CD4-positive, alpha-beta T cell (primary cell): ENCODE measurements around the gene PMM2. TPM values are rescaled to one million over a fixed set of nuclear protein-coding genes. Genes with fewer than 3 reads are reported as not detected.

ENCODE experiments used
- ATAC-seq: fragments of 200-7000 bp; cut with Tn5 transposase; one replicate; pipeline ENCODE4 v1.10.0; 2022; ENCODE audit warnings: mild to moderate bottlenecking; ENCODE audit not compliant: poor library complexity
- CTCF ChIA-PET: fragments of 350-600 bp; sonication (Branson Sonifier 250); formaldehyde crosslinking; loops from one replicate; lab custom pipeline; 2021; ENCODE audit warnings: antibody characterized with exemption, inconsistent platforms; lab: Charles Lee
- POLR2A ChIA-PET: fragments of 350-600 bp; sonication (Branson Sonifier 250); formaldehyde crosslinking; loops from one replicate; lab custom pipeline; 2021; ENCODE audit warnings: antibody characterized with exemption, inconsistent platforms; lab: Charles Lee
- DNase-seq, 14 experiments: peaks; one replicate each; pipeline ENCODE4 v3.0.0-alpha.2; 2013 to 2020; ENCODE audit warnings: mixed read lengths in 2 of 14
- H3K27ac ChIP-seq, 2 donors: one replicate each; pipeline versions ENCODE4 v1.5.1 to v1.7.0; 2013; ENCODE audit warnings: low read length in 2 of 2, low read depth in 1 of 2, mild to moderate bottlenecking in 1 of 2
- H3K27me3 ChIP-seq, 2 experiments: 1 replicate in 1 of 2; 2 replicates in 1 of 2; pipeline versions ENCODE4 v1.6.1 to v1.7.0; 2013; ENCODE audit warnings: low read length in 2 of 2, control low read depth in 1 of 2, mild to moderate bottlenecking in 1 of 2, moderate library complexity in 1 of 2; ENCODE audit not compliant: insufficient read depth in 2 of 2, control insufficient read depth in 1 of 2
- H3K36me3 ChIP-seq: one replicate; pipeline ENCODE4 v1.6.1; 2013; ENCODE audit warnings: low read length, control low read depth; ENCODE audit not compliant: insufficient read depth
- H3K4me1 ChIP-seq: one replicate; pipeline ENCODE4 v1.6.1; 2013; ENCODE audit warnings: low read length, control low read depth; ENCODE audit not compliant: insufficient read depth
- H3K4me3 ChIP-seq: one replicate; pipeline ENCODE4 v1.5.1; 2013; ENCODE audit warnings: mild to moderate bottlenecking, low read length, moderate library complexity
- H3K9me3 ChIP-seq, 2 experiments: 1 replicate in 1 of 2; 2 replicates in 1 of 2; pipeline versions ENCODE4 v1.6.1 to v1.7.0; 2013; ENCODE audit warnings: low read length in 2 of 2, mild to moderate bottlenecking in 2 of 2, control low read depth in 1 of 2, moderate library complexity in 1 of 2; ENCODE audit not compliant: control insufficient read depth in 1 of 2, insufficient read depth in 1 of 2
- H3K27ac Mint-ChIP-seq: one replicate; pipeline ENCODE4 v1.8.0; 2020; ENCODE audit warnings: mixed read lengths
- H3K27me3 Mint-ChIP-seq: one replicate; pipeline ENCODE4 v1.8.0; 2021; ENCODE audit warnings: mixed read lengths
- H3K36me3 Mint-ChIP-seq: one replicate; pipeline ENCODE4 v1.8.0; 2021; ENCODE audit warnings: low read depth, mixed read lengths
- H3K4me1 Mint-ChIP-seq: one replicate; pipeline ENCODE4 v1.8.0; 2021; ENCODE audit warnings: low read depth, mixed read lengths
- H3K4me3 Mint-ChIP-seq: one replicate; pipeline ENCODE4 v1.8.0; 2020; ENCODE audit warnings: mild to moderate bottlenecking, mixed read lengths
- H3K9me3 Mint-ChIP-seq: one replicate; pipeline ENCODE4 v1.8.0; 2020; ENCODE audit warnings: mixed read lengths
- intact Hi-C, 2 experiments: fragments of 100-400 bp; cut with DNase I in 1 of 2; cut with micrococcal nuclease in 1 of 2; formaldehyde crosslinking; loops; one replicate each; pipeline versions ENCODE4 v1.15.1 to v1.9.0; 2023 to 2025; cut with DNase I, micrococcal nuclease
- total RNA-seq, 174 experiments: library from RNA in 2 of 174; stranded (reverse) in 2 of 174; gene quantifications; one replicate each; pipeline ENCODE4 v1.2.3 and lab custom pipeline; 2021 to 2026
- TF ChIP-seq, protein P1 (sequence below): fragments of 200-600 bp; IDR thresholded peaks from one replicate; pipeline ENCODE4 v1.8.0; 2022; ENCODE audit warnings: antibody characterized with exemption, mild to moderate bottlenecking

Gene PMM2
- total RNA-seq, 2 experiments from 2014 or later: 24.2 to 27.0 TPM

DNA sequence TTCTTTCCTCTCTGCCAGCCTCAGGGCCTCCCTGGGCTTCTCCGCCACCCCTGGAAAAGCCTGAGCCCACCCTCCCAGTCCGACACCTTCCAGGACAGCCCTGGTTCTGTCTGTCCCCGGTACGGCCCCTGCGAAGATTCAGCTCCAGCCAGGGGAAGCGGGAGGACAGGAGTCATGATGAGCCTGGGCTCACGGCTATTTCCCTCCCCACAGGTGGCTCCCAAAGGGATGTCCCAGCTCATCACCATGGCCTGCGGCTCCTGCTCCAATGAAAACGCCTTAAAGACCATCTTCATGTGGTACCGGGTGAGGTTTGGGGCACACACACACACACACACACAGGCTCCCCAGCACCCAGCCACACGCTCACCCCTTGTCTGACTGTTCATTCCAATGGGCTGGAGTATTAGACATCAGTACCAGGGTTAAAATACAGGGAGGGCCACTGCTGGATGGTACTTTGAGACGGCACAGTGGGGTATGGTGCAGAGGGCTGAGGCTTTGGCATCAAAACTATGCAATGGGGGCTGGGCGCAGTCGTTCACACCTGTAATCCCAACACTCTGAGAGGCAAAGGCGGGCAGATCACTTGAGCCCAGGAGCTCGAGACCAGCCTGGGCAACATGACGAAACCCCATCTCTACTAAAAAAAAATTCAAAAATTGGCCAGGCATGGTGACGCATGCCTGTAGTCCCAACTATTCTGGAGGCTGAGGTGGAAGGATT, 33.0 kb upstream of the PMM2 start:
- TF ChIP-seq, protein P1, sequence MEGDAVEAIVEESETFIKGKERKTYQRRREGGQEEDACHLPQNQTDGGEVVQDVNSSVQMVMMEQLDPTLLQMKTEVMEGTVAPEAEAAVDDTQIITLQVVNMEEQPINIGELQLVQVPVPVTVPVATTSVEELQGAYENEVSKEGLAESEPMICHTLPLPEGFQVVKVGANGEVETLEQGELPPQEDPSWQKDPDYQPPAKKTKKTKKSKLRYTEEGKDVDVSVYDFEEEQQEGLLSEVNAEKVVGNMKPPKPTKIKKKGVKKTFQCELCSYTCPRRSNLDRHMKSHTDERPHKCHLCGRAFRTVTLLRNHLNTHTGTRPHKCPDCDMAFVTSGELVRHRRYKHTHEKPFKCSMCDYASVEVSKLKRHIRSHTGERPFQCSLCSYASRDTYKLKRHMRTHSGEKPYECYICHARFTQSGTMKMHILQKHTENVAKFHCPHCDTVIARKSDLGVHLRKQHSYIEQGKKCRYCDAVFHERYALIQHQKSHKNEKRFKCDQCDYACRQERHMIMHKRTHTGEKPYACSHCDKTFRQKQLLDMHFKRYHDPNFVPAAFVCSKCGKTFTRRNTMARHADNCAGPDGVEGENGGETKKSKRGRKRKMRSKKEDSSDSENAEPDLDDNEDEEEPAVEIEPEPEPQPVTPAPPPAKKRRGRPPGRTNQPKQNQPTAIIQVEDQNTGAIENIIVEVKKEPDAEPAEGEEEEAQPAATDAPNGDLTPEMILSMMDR: no peak
- Mint-ChIP-seq H3K4me3 (no peak overlapping the region), H3K27ac (no peak overlapping the region), H3K36me3 (peaks cover 37% of the 10 kb centered on the region), H3K4me1 (no peaks in the 10 kb centered on the region), H3K9me3 (no peaks in the 10 kb centered on the region), H3K27me3 (no peaks in the 10 kb centered on the region)
- CTCF ChIA-PET: no interaction called here
- ATAC-seq (no peak), DNase-seq (no peak)
- Histone ChIP-seq H3K36me3 (peaks cover 4% of the 10 kb centered on the region), H3K9me3 (no peaks in the 10 kb centered on the region), H3K27me3 (no peaks in the 10 kb centered on the region), H3K4me1 (no peaks in the 10 kb centered on the region), H3K4me3 (no peak overlapping the region), H3K27ac (no peak overlapping the region)
- POLR2A ChIA-PET: no interaction called here
- intact Hi-C loops: no loop called here

DNA sequence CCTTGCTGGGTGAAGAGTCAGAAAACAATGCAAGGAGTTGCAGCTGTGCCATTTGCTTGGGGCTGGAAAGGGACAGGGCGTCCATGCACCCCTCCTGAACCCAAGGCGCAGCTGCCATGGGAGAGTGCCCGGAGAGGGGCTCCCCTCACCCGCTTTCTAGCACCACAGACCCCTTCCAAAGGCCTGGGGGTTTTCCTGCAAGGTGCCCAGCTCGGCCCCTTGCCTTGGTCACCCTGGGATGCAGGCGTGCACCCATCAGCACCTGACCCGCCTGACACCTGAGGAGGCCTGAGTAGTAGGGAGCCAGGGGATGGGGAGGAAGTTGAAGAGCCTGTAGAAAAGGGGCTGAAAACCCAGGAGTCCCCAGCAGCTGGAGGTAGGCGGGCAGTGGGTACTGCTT, 30.5 kb upstream of the PMM2 start:
- peaks cover 4% of the 10 kb centered on the region for H3K36me3 ChIP-seq
- ATAC-seq: no peak
- ChIA-PET POLR2A (no interaction called here), CTCF (no interaction called here)
- DNase-seq: no peak
- H3K9me3 ChIP-seq: no peaks in the 10 kb centered on the region
- H3K4me3 Mint-ChIP-seq: no peak overlapping the region
- no peaks in the 10 kb centered on the region for H3K27me3 ChIP-seq
- no peak overlapping the region for H3K4me3 ChIP-seq
- H3K9me3 Mint-ChIP-seq: no peaks in the 10 kb centered on the region
- no peaks in the 10 kb centered on the region for H3K4me1 ChIP-seq
- no peak overlapping the region for H3K27ac ChIP-seq
- H3K27me3 Mint-ChIP-seq: no peaks in the 10 kb centered on the region
- no peaks in the 10 kb centered on the region for H3K4me1 Mint-ChIP-seq
- H3K36me3 Mint-ChIP-seq: peaks cover 31% of the 10 kb centered on the region
- intact Hi-C loops: no loop called here
- TF ChIP-seq, protein P1: no peak
- H3K27ac Mint-ChIP-seq: no peak overlapping the region

DNA sequence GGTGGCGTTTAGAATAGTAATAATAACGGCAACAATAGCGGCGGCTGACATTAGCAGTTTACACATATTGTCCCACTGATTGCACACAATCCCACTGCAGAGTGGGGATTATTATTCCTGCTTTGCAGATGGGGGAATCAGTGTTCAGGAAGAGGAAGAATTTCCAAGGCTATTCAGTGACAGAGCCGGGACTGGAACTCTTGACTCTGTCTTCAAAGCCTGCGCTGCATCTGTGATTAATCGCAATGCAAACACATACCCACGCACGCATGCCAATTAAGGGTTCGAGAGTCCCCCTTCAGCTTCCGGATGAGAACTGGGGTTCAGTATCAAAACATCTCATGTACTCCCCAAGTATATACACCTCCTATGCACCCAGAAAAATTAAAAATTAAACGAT, 29.4 kb upstream of the PMM2 start:
- Mint-ChIP-seq H3K4me1 (no peaks in the 10 kb centered on the region), H3K4me3 (no peak overlapping the region), H3K27me3 (no peaks in the 10 kb centered on the region), H3K27ac (no peak overlapping the region), H3K36me3 (peaks cover 39% of the 10 kb centered on the region), H3K9me3 (no peaks in the 10 kb centered on the region)
- Histone ChIP-seq H3K27me3 (no peaks in the 10 kb centered on the region), H3K4me1 (no peaks in the 10 kb centered on the region), H3K27ac (no peak overlapping the region), H3K36me3 (peaks cover 4% of the 10 kb centered on the region), H3K9me3 (no peaks in the 10 kb centered on the region), H3K4me3 (no peak overlapping the region)
- intact Hi-C loops: no loop called here
- DNase-seq (no peak), ATAC-seq (no peak)
- ChIA-PET CTCF (no interaction called here), POLR2A (no interaction called here)
- TF ChIP-seq, protein P1: no peak
